CD4-positive, alpha-beta T cell (primary cell): Measurements from ENCODE around the gene ITGA7. TPM values are rescaled to one million over a fixed set of nuclear protein-coding genes. Genes with fewer than 3 reads are reported as not detected.
A peak's percentile ranks its signal among the peaks of the same experiment; 100 is the strongest.

Experiments used
- ATAC-seq: fragments of 200-7000 bp; cut with Tn5 transposase; one replicate; pipeline ENCODE4 v1.10.0; 2022; ENCODE audit warnings: mild to moderate bottlenecking; ENCODE audit not compliant: poor library complexity
- CTCF ChIA-PET: fragments of 350-600 bp; sonication (Branson Sonifier 250); formaldehyde crosslinking; loops from one replicate; lab custom pipeline; 2021; ENCODE audit warnings: antibody characterized with exemption, inconsistent platforms; lab: Charles Lee
- POLR2A ChIA-PET: fragments of 350-600 bp; sonication (Branson Sonifier 250); formaldehyde crosslinking; loops from one replicate; lab custom pipeline; 2021; ENCODE audit warnings: antibody characterized with exemption, inconsistent platforms; lab: Charles Lee
- DNase-seq, 14 experiments: peaks; one replicate each; pipeline ENCODE4 v3.0.0-alpha.2; 2013 to 2020; ENCODE audit warnings: mixed read lengths in 2 of 14
- H3K27ac ChIP-seq, 2 donors: one replicate each; pipeline versions ENCODE4 v1.5.1 to v1.7.0; 2013; ENCODE audit warnings: low read length in 2 of 2, low read depth in 1 of 2, mild to moderate bottlenecking in 1 of 2
- H3K27me3 ChIP-seq, 2 experiments: 1 replicate in 1 of 2; 2 replicates in 1 of 2; pipeline versions ENCODE4 v1.6.1 to v1.7.0; 2013; ENCODE audit warnings: low read length in 2 of 2, control low read depth in 1 of 2, mild to moderate bottlenecking in 1 of 2, moderate library complexity in 1 of 2; ENCODE audit not compliant: insufficient read depth in 2 of 2, control insufficient read depth in 1 of 2
- H3K36me3 ChIP-seq: one replicate; pipeline ENCODE4 v1.6.1; 2013; ENCODE audit warnings: low read length, control low read depth; ENCODE audit not compliant: insufficient read depth
- H3K4me1 ChIP-seq: one replicate; pipeline ENCODE4 v1.6.1; 2013; ENCODE audit warnings: low read length, control low read depth; ENCODE audit not compliant: insufficient read depth
- H3K4me3 ChIP-seq: one replicate; pipeline ENCODE4 v1.5.1; 2013; ENCODE audit warnings: mild to moderate bottlenecking, low read length, moderate library complexity
- H3K9me3 ChIP-seq, 2 experiments: 1 replicate in 1 of 2; 2 replicates in 1 of 2; pipeline versions ENCODE4 v1.6.1 to v1.7.0; 2013; ENCODE audit warnings: low read length in 2 of 2, mild to moderate bottlenecking in 2 of 2, control low read depth in 1 of 2, moderate library complexity in 1 of 2; ENCODE audit not compliant: control insufficient read depth in 1 of 2, insufficient read depth in 1 of 2
- H3K27ac Mint-ChIP-seq: one replicate; pipeline ENCODE4 v1.8.0; 2020; ENCODE audit warnings: mixed read lengths
- H3K27me3 Mint-ChIP-seq: one replicate; pipeline ENCODE4 v1.8.0; 2021; ENCODE audit warnings: mixed read lengths
- H3K36me3 Mint-ChIP-seq: one replicate; pipeline ENCODE4 v1.8.0; 2021; ENCODE audit warnings: low read depth, mixed read lengths
- H3K4me1 Mint-ChIP-seq: one replicate; pipeline ENCODE4 v1.8.0; 2021; ENCODE audit warnings: low read depth, mixed read lengths
- H3K4me3 Mint-ChIP-seq: one replicate; pipeline ENCODE4 v1.8.0; 2020; ENCODE audit warnings: mild to moderate bottlenecking, mixed read lengths
- H3K9me3 Mint-ChIP-seq: one replicate; pipeline ENCODE4 v1.8.0; 2020; ENCODE audit warnings: mixed read lengths
- CTCF ChIP-seq: fragments of 200-600 bp; IDR thresholded peaks from one replicate; pipeline ENCODE4 v1.8.0; 2022; ENCODE audit warnings: antibody characterized with exemption, mild to moderate bottlenecking
- intact Hi-C, 2 experiments: fragments of 100-400 bp; cut with DNase I in 1 of 2; cut with micrococcal nuclease in 1 of 2; formaldehyde crosslinking; loops; one replicate each; pipeline versions ENCODE4 v1.15.1 to v1.9.0; 2023 to 2025; cut with DNase I, micrococcal nuclease
- total RNA-seq, 174 experiments: library from RNA in 2 of 174; stranded (reverse) in 2 of 174; gene quantifications; one replicate each; pipeline ENCODE4 v1.2.3 and lab custom pipeline; 2021 to 2026

Gene ITGA7
- total RNA-seq, 2 experiments from 2014 or later: 1.2 to 1.6 TPM

DNA sequence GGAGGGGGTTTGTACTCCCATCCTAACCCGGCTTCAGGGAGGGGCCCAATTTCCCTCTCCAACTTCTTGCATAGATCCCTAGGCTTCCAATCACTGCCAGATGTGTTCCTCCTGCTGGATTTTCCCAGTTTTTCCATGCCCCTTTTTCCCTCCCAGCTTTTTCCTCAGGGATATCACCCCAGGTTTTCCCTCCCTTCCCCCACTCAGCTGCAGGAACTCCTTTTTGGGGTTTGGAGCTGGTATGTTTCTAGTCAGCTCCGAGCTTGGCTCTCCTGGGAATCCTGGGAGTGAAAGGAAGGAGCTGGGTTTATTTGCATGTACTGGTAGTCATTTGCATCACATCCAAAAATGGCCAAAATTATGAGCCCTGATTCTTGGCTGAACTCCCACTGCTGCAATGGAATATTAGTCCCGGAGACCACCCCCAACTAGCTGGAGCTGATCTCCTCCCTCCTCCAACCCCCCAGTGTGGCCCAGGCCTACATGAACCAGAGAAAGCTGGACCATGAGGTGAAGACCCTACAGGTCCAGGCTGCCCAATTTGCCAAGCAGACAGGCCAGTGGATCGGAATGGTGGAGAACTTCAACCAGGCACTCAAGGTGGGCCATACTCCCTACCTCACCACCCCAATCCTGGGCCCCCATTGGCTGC lies 11.0 kb upstream of the ITGA7 start:
- Mint-ChIP-seq H3K36me3 (peaks cover 21% of the 10 kb centered on the region), H3K27me3 (peaks cover 4% of the 10 kb centered on the region), H3K4me3 (peak overlapping the region; percentile 54), H3K4me1 (peaks cover 34% of the 10 kb centered on the region), H3K27ac (peak overlapping the region; percentile 12), H3K9me3 (no peaks in the 10 kb centered on the region)
- no peaks in the 10 kb centered on the region for H3K9me3 ChIP-seq
- no peak overlapping the region for H3K27ac ChIP-seq
- no peak overlapping the region for H3K4me3 ChIP-seq
- H3K27me3 ChIP-seq: no peaks in the 10 kb centered on the region
- intact Hi-C loops: no loop called here
- DNase-seq: no peak
- ChIA-PET POLR2A (interaction anchor here (0.9 to 1.3 kb wide), 3 partner anchors 10 to 207 kb away, joined by 3 to 4 read pairs (median 3); partner anchors contain the start of gene CD63), CTCF (no interaction called here)
- H3K4me1 ChIP-seq: peaks cover 44% of the 10 kb centered on the region
- peaks cover 18% of the 10 kb centered on the region for H3K36me3 ChIP-seq
- no peak for TF ChIP-seq CTCF
- ATAC-seq: no peak

DNA sequence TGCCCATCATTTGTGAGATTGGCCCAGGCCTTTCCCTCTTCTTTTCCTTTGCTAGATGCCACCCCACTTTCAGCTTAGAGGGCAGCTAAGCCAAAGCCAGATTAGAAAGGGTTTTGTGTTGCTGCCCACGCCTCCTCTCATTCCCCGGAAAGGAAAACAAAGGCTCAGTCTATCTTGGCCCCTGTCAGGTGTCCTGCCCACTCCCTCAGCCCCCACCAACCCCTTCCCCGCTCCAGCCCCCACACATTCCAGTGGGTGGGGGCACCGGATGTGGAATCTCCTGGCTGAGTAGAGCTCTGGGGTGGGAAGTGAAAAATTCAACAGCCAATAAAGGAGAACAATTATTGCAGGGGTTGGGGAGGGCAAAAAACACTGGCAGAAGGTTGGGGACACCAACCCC lies 10.3 kb upstream of the ITGA7 start:
- H3K4me1 ChIP-seq: peaks cover 44% of the 10 kb centered on the region
- Mint-ChIP-seq H3K27ac (peak overlapping the region; percentile 12), H3K36me3 (peaks cover 21% of the 10 kb centered on the region), H3K4me3 (peak overlapping the region; percentile 96), H3K27me3 (peaks cover 4% of the 10 kb centered on the region), H3K9me3 (no peaks in the 10 kb centered on the region), H3K4me1 (peaks cover 34% of the 10 kb centered on the region)
- POLR2A ChIA-PET: interaction anchor here (1.3 kb wide), 2 partner anchors 11 to 111 kb away, joined by 3 to 4 read pairs; partner anchors contain the start of genes CD63 and DNAJC14
- no peak for TF ChIP-seq CTCF
- intact Hi-C loops: no loop called here
- CTCF ChIA-PET: interaction anchor here (1.3 kb wide), 1 partner anchor 21 kb away, joined by 7 read pairs; no protein-coding TSS in a partner anchor
- H3K36me3 ChIP-seq: peaks cover 18% of the 10 kb centered on the region
- ATAC-seq (no peak), DNase-seq (no peak)
- H3K27me3 ChIP-seq: no peaks in the 10 kb centered on the region
- no peaks in the 10 kb centered on the region for H3K9me3 ChIP-seq
- H3K27ac ChIP-seq: no peak overlapping the region
- no peak overlapping the region for H3K4me3 ChIP-seq

DNA sequence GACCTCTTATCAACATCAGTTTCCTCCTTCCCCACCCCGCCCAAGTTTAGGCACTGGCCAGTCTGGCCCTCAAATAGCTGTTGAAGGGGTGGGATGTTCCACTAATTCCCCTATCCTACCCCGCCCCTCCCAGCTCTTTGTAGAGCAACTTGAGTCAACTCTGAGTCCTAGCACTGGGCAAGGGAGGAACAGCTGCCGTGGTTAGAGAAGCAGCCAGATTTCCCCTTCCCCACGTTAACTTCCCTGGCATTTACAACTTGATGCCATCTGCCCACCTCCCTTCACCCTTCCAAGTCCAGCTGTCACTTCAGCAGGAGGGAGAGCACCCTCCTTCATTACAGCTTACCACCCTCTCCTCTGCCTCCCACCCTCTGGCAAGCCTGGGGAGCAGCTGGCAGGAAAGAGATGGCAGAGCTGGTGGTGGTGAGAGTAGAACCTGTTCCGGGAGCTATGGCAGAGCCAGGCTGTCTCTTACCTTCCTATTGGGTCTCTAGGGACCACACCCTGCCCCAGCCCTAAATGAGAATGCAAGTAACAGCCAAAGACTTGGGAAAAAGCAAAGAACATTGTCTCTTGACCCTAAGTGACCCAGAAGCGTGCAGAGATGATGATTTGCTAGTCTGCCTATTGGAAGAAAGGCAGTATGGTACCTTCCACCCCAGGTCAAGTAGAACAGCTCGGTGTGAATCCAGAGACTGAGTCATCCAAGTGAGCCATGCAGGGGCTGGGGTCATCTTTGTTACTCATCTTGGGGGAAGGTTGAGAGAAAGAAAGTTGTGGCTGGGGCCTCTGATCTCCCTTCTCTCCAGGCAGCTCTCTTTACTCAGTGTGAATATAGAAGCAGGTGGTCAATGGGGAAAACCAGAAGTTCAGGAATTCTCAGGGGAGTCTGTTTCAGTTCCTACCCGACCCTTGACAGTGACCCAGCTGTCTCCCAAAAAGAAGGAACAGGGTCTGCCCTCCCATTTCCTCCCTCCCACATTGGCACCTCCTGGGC lies 9.6 kb upstream of the ITGA7 start:
- H3K4me1 ChIP-seq: peaks cover 44% of the 10 kb centered on the region
- no peaks in the 10 kb centered on the region for H3K9me3 ChIP-seq
- peak overlapping the region; percentile 75 for H3K4me3 ChIP-seq
- Mint-ChIP-seq H3K4me1 (peaks cover 34% of the 10 kb centered on the region), H3K4me3 (peak overlapping the region; percentile 96), H3K27ac (peak overlapping the region; percentile 92), H3K9me3 (no peaks in the 10 kb centered on the region), H3K36me3 (peaks cover 21% of the 10 kb centered on the region), H3K27me3 (peaks cover 4% of the 10 kb centered on the region)
- no peak for ATAC-seq
- H3K27me3 ChIP-seq: no peaks in the 10 kb centered on the region
- DNase-seq: peak in 2 of 14 experiments; percentile 30 to 34
- intact Hi-C loops: no loop called here
- no peak for TF ChIP-seq CTCF
- CTCF ChIA-PET: interaction anchor here (1.3 kb wide), 1 partner anchor 21 kb away, joined by 7 read pairs; no protein-coding TSS in a partner anchor
- peaks cover 18% of the 10 kb centered on the region for H3K36me3 ChIP-seq
- POLR2A ChIA-PET: interaction anchor here (1.3 to 2.7 kb wide), 6 partner anchors 12 to 256 kb away, joined by 3 to 30 read pairs (median 12); partner anchors contain the start of genes CD63, DNAJC14, ORMDL2 and RAB5B
- H3K27ac ChIP-seq: peak overlapping the region; percentile 93 to 94
